ENCODE results near the gene IPO13.

IPO13 gene

GRCh38 chr1:43953361-43953760, 6.6 kb downstream of the IPO13 start:
- no peaks in the 10 kb centered on the region for H3K27me3 ChIP-seq (ENCODE audit: control insufficient read depth in 1 of 2, insufficient read depth in 2 of 2, low read length in 2 of 2)
- no peak overlapping the region for H3K27ac ChIP-seq (ENCODE audit: low read length)
- H3K4me3 ChIP-seq (ENCODE audit: low read length in 2 of 2): no peak overlapping the region
- no peak overlapping the region for H3K9ac ChIP-seq (ENCODE audit: low read length in 2 of 2)
- peaks cover 20 to 26% of the 10 kb centered on the region in 2 donors for H3K36me3 ChIP-seq (ENCODE audit: control insufficient read depth in 2 of 2, insufficient read depth in 2 of 2, low read length in 2 of 2)
- peaks cover 12% of the 10 kb centered on the region for H3K4me1 ChIP-seq (ENCODE audit: control insufficient read depth, insufficient read depth, low read length)
- H3K9me3 ChIP-seq (ENCODE audit: control insufficient read depth in 2 of 2, low read length in 2 of 2): no peaks in the 10 kb centered on the region

GRCh38 chr1:43954036-43954435, 7.3 kb downstream of the IPO13 start:
- Histone ChIP-seq H3K27me3 (ENCODE audit: control insufficient read depth in 1 of 2, insufficient read depth in 2 of 2, low read length in 2 of 2) (no peaks in the 10 kb centered on the region), H3K4me1 (ENCODE audit: control insufficient read depth, insufficient read depth, low read length) (peaks cover 5% of the 10 kb centered on the region), H3K4me3 (ENCODE audit: low read length in 2 of 2) (no peak overlapping the region), H3K27ac (ENCODE audit: low read length) (no peak overlapping the region), H3K9ac (ENCODE audit: low read length in 2 of 2) (no peak overlapping the region), H3K36me3 (ENCODE audit: control insufficient read depth in 2 of 2, insufficient read depth in 2 of 2, low read length in 2 of 2) (peaks cover 27 to 32% of the 10 kb centered on the region in 2 donors), H3K9me3 (ENCODE audit: control insufficient read depth in 2 of 2, low read length in 2 of 2) (no peaks in the 10 kb centered on the region)

GRCh38 chr1:43956234-43956633, 9.5 kb downstream of the IPO13 start:
- H3K36me3 ChIP-seq (ENCODE audit: control insufficient read depth in 2 of 2, insufficient read depth in 2 of 2, low read length in 2 of 2): peaks cover 40 to 42% of the 10 kb centered on the region in 2 donors
- H3K4me1 ChIP-seq (ENCODE audit: control insufficient read depth, insufficient read depth, low read length): peaks cover 3% of the 10 kb centered on the region
- H3K9ac ChIP-seq (ENCODE audit: low read length in 2 of 2): no peak overlapping the region
- H3K27me3 ChIP-seq (ENCODE audit: control insufficient read depth in 1 of 2, insufficient read depth in 2 of 2, low read length in 2 of 2): no peaks in the 10 kb centered on the region
- no peak overlapping the region for H3K4me3 ChIP-seq (ENCODE audit: low read length in 2 of 2)
- no peak overlapping the region for H3K27ac ChIP-seq (ENCODE audit: low read length)
- H3K9me3 ChIP-seq (ENCODE audit: control insufficient read depth in 2 of 2, low read length in 2 of 2): no peaks in the 10 kb centered on the region

GRCh38 chr1:43957407-43958040, 10.8 kb downstream of the IPO13 start:
- no peaks in the 10 kb centered on the region for H3K4me1 ChIP-seq (ENCODE audit: control insufficient read depth, insufficient read depth, low read length)
- no peaks in the 10 kb centered on the region for H3K27me3 ChIP-seq (ENCODE audit: control insufficient read depth in 1 of 2, insufficient read depth in 2 of 2, low read length in 2 of 2)
- no peak overlapping the region for H3K4me3 ChIP-seq (ENCODE audit: low read length in 2 of 2)
- H3K36me3 ChIP-seq (ENCODE audit: control insufficient read depth in 2 of 2, insufficient read depth in 2 of 2, low read length in 2 of 2): peaks cover 51 to 55% of the 10 kb centered on the region in 2 donors
- no peak overlapping the region for H3K27ac ChIP-seq (ENCODE audit: low read length)
- H3K9me3 ChIP-seq (ENCODE audit: control insufficient read depth in 2 of 2, low read length in 2 of 2): no peaks in the 10 kb centered on the region
- H3K9ac ChIP-seq (ENCODE audit: low read length in 2 of 2): no peak overlapping the region

- H3K4me3 ChIP-seq (ENCODE audit: low read length in 2 of 2): no peak overlapping the region
- no peaks in the 10 kb centered on the region for H3K9me3 ChIP-seq (ENCODE audit: control insufficient read depth in 2 of 2, low read length in 2 of 2)
- no peak overlapping the region for H3K9ac ChIP-seq (ENCODE audit: low read length in 2 of 2)
- no peaks in the 10 kb centered on the region for H3K4me1 ChIP-seq (ENCODE audit: control insufficient read depth, insufficient read depth, low read length)
- peaks cover 59 to 62% of the 10 kb centered on the region in 2 donors for H3K36me3 ChIP-seq (ENCODE audit: control insufficient read depth in 2 of 2, insufficient read depth in 2 of 2, low read length in 2 of 2)
- H3K27ac ChIP-seq (ENCODE audit: low read length): no peak overlapping the region
- no peaks in the 10 kb centered on the region for H3K27me3 ChIP-seq (ENCODE audit: control insufficient read depth in 1 of 2, insufficient read depth in 2 of 2, low read length in 2 of 2)
These were observed 11.9 kb downstream of the IPO13 start for GRCh38 chr1:43958351-43959255.

- Histone ChIP-seq H3K36me3 (ENCODE audit: control insufficient read depth in 2 of 2, insufficient read depth in 2 of 2, low read length in 2 of 2) (peaks cover 65 to 67% of the 10 kb centered on the region in 2 donors), H3K27ac (ENCODE audit: low read length) (no peak overlapping the region), H3K27me3 (ENCODE audit: control insufficient read depth in 1 of 2, insufficient read depth in 2 of 2, low read length in 2 of 2) (no peaks in the 10 kb centered on the region), H3K9ac (ENCODE audit: low read length in 2 of 2) (no peak overlapping the region), H3K4me1 (ENCODE audit: control insufficient read depth, insufficient read depth, low read length) (no peaks in the 10 kb centered on the region), H3K9me3 (ENCODE audit: control insufficient read depth in 2 of 2, low read length in 2 of 2) (no peaks in the 10 kb centered on the region), H3K4me3 (ENCODE audit: low read length in 2 of 2) (no peak overlapping the region)
These were observed 14.0 kb downstream of the IPO13 start for GRCh38 chr1:43960798-43961197.

GRCh38 chr1:43961692-43962091, 14.9 kb downstream of the IPO13 start:
- peaks cover 59 to 69% of the 10 kb centered on the region in 2 donors for H3K36me3 ChIP-seq (ENCODE audit: control insufficient read depth in 2 of 2, insufficient read depth in 2 of 2, low read length in 2 of 2)

GRCh38 chr1:43962324-43962723, 15.6 kb downstream of the IPO13 start:
- no peaks in the 10 kb centered on the region for H3K27me3 ChIP-seq (ENCODE audit: control insufficient read depth in 1 of 2, insufficient read depth in 2 of 2, low read length in 2 of 2)
- H3K9ac ChIP-seq (ENCODE audit: low read length in 2 of 2): no peak overlapping the region
- H3K4me1 ChIP-seq (ENCODE audit: control insufficient read depth, insufficient read depth, low read length): no peaks in the 10 kb centered on the region
- no peak overlapping the region for H3K4me3 ChIP-seq (ENCODE audit: low read length in 2 of 2)
- H3K27ac ChIP-seq (ENCODE audit: low read length): no peak overlapping the region
- no peaks in the 10 kb centered on the region for H3K9me3 ChIP-seq (ENCODE audit: control insufficient read depth in 2 of 2, low read length in 2 of 2)
- H3K36me3 ChIP-seq (ENCODE audit: control insufficient read depth in 2 of 2, insufficient read depth in 2 of 2, low read length in 2 of 2): peaks cover 54 to 69% of the 10 kb centered on the region in 2 donors

More at GRCh38 chr1:43961692-43962091, 14.9 kb downstream of the IPO13 start:
- no peaks in the 10 kb centered on the region for H3K9me3 ChIP-seq (ENCODE audit: control insufficient read depth in 2 of 2, low read length in 2 of 2)
- H3K27ac ChIP-seq (ENCODE audit: low read length): no peak overlapping the region
- no peak overlapping the region for H3K4me3 ChIP-seq (ENCODE audit: low read length in 2 of 2)
- H3K27me3 ChIP-seq (ENCODE audit: control insufficient read depth in 1 of 2, insufficient read depth in 2 of 2, low read length in 2 of 2): no peaks in the 10 kb centered on the region
- no peaks in the 10 kb centered on the region for H3K4me1 ChIP-seq (ENCODE audit: control insufficient read depth, insufficient read depth, low read length)
- no peak overlapping the region for H3K9ac ChIP-seq (ENCODE audit: low read length in 2 of 2)

GRCh38 chr1:43963006-43963405, 16.3 kb downstream of the IPO13 start:
- Histone ChIP-seq H3K9ac (ENCODE audit: low read length in 2 of 2) (no peak overlapping the region), H3K9me3 (ENCODE audit: control insufficient read depth in 2 of 2, low read length in 2 of 2) (no peaks in the 10 kb centered on the region), H3K36me3 (ENCODE audit: control insufficient read depth in 2 of 2, insufficient read depth in 2 of 2, low read length in 2 of 2) (peaks cover 50 to 64% of the 10 kb centered on the region in 2 donors), H3K27ac (ENCODE audit: low read length) (no peak overlapping the region), H3K27me3 (ENCODE audit: control insufficient read depth in 1 of 2, insufficient read depth in 2 of 2, low read length in 2 of 2) (no peaks in the 10 kb centered on the region), H3K4me3 (ENCODE audit: low read length in 2 of 2) (no peak overlapping the region), H3K4me1 (ENCODE audit: control insufficient read depth, insufficient read depth, low read length) (no peaks in the 10 kb centered on the region)

- H3K36me3 ChIP-seq (ENCODE audit: control insufficient read depth in 2 of 2, insufficient read depth in 2 of 2, low read length in 2 of 2): peaks cover 41 to 55% of the 10 kb centered on the region in 2 donors
- no peaks in the 10 kb centered on the region for H3K9me3 ChIP-seq (ENCODE audit: control insufficient read depth in 2 of 2, low read length in 2 of 2)
- H3K9ac ChIP-seq (ENCODE audit: low read length in 2 of 2): no peak overlapping the region
- H3K4me3 ChIP-seq (ENCODE audit: low read length in 2 of 2): no peak overlapping the region
- H3K4me1 ChIP-seq (ENCODE audit: control insufficient read depth, insufficient read depth, low read length): no peaks in the 10 kb centered on the region
- no peaks in the 10 kb centered on the region for H3K27me3 ChIP-seq (ENCODE audit: control insufficient read depth in 1 of 2, insufficient read depth in 2 of 2, low read length in 2 of 2)
- H3K27ac ChIP-seq (ENCODE audit: low read length): no peak overlapping the region
These were observed 17.1 kb downstream of the IPO13 start for GRCh38 chr1:43963890-43964289.

- Histone ChIP-seq H3K27me3 (ENCODE audit: control insufficient read depth in 1 of 2, insufficient read depth in 2 of 2, low read length in 2 of 2) (no peaks in the 10 kb centered on the region), H3K9me3 (ENCODE audit: control insufficient read depth in 2 of 2, low read length in 2 of 2) (no peaks in the 10 kb centered on the region), H3K4me3 (ENCODE audit: low read length in 2 of 2) (no peak overlapping the region), H3K36me3 (ENCODE audit: control insufficient read depth in 2 of 2, insufficient read depth in 2 of 2, low read length in 2 of 2) (peaks cover 32 to 44% of the 10 kb centered on the region in 2 donors), H3K9ac (ENCODE audit: low read length in 2 of 2) (no peak overlapping the region), H3K4me1 (ENCODE audit: control insufficient read depth, insufficient read depth, low read length) (peaks cover 4% of the 10 kb centered on the region), H3K27ac (ENCODE audit: low read length) (no peak overlapping the region)
These were observed 18.6 kb downstream of the IPO13 start for GRCh38 chr1:43965316-43965715.
